22Rv1 (cell line): ENCODE data around the gene PRDM16.

Experiments used
- CTCF ChIP-seq: fragments of 450-650 bp; IDR thresholded peaks from 2 replicates; pipeline ENCODE4 v1.5.1; 2017; ENCODE audit warnings: mild to moderate bottlenecking
- ZFX ChIP-seq: fragments of 450-650 bp; IDR thresholded peaks from 2 replicates; pipeline ENCODE4 v1.6.1; 2017; ENCODE audit warnings: antibody characterized with exemption, borderline replicate concordance

GRCh38 chr1:3455670-3456448 lies 386.9 kb downstream of the PRDM16 start:
- TF ChIP-seq CTCF (no peak), ZFX (no peak)
